GM18507 (cell line): Measurements from ENCODE around the gene GSTP1.
A peak's percentile ranks its signal among the peaks of the same experiment; 100 is the strongest.
"Not testable (repeated sequence)": the region's sequence is repeated elsewhere in the genome, so short reads cannot be mapped to it uniquely, and the experiment has no call there.

Experiments
- DNase-seq: peaks from one replicate; pipeline ENCODE4 v3.0.0; 2011; ENCODE audit warnings: low read depth; ENCODE audit not compliant: insufficient read length; ENCODE audit errors: extremely low spot score
- FAIRE-seq: peaks from 2 replicates; lab custom pipeline; 2011; peaks lifted over from hg19 to GRCh38; lab: Jason Lieb, UNC

Gene GSTP1

GRCh38 chr11:67626131-67626833, 42.7 kb downstream of the GSTP1 start:
- FAIRE-seq, DNase-seq: not testable (repeated sequence)

- FAIRE-seq, result no peak
- DNase-seq, result no peak
Observed at GRCh38 chr11:67626970-67627369, 43.4 kb downstream of the GSTP1 start.

GRCh38 chr11:67627441-67627811, 43.8 kb downstream of the GSTP1 start:
- DNase-seq (no peak), FAIRE-seq (no peak)

GRCh38 chr11:67627812-67628624, 44.4 kb downstream of the GSTP1 start:
- DNase-seq (no peak), FAIRE-seq (no peak)

- no peak for FAIRE-seq
- no peak for DNase-seq
Observed at GRCh38 chr11:67628710-67629385, 45.2 kb downstream of the GSTP1 start.

- DNase-seq, result no peak
- peak; percentile 67 for FAIRE-seq
Observed at GRCh38 chr11:67629386-67630227, 46.0 kb downstream of the GSTP1 start, which contains the start of gene NUDT8. Gene NUDT8 (minus strand): TSS chr11:67629937. CDS start chr11:67629911, 26 bp downstream.

DNA sequence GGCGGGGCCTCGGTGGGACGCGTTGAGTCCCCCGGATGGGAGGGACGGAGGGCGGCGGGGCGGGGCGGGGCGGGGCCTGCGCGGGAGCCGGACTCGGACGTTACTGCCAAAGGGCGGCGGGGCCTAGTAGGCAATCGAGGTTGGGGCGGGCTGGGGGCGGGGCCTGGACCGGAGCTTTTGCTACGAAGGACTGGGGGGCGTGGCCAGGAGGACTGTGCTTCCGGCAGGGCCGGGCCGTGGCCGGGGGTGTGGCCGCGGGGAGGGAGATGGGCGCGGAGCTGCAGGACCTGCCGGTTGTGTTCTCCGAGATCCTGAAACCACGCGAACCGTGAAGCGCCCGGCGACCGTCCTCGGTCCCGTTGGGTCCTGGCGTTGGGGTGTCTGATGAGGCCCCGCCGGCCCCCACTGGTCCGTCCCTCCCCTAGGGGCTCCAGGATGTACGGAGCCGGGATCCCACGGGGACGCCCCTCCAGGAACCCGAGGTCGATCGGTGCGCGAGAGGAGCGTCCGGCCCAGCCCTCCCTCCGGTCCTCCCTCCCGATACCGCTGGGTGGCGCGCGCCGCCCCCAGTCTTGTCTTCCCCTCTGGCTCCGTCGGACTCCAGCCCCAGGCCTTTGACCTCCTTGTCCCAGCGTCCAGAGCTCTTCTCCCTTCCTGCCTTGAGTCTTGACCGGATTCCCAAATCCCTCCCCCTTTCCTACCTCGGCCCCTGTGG, 46.8 kb downstream of the GSTP1 start:
- DNase-seq (peak; percentile 95), FAIRE-seq (peak; percentile 94)

GRCh38 chr11:67630943-67631331, 47.3 kb downstream of the GSTP1 start:
- no peak for DNase-seq
- FAIRE-seq, result no peak

DNA sequence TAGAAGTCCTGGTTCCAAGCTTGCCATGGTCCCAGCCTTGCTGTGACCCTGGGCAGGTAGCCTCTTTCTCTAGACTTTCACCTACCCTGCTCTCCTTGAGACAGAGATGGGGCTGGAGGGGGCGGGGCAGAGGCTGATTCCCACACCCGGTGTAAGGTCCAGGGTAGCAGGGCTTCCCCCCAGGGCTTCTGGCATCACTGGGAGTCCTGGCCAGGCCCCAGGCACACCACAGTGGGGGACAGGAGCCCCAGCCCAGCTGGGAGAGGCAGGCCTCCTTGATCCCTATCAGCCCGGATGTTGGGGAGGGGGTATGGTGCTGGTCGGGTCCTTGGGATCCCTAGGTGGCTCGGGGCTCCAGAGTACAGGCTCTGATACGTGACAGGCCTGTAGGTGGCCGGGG, 47.8 kb downstream of the GSTP1 start:
- DNase-seq (no peak), FAIRE-seq (no peak)

DNA sequence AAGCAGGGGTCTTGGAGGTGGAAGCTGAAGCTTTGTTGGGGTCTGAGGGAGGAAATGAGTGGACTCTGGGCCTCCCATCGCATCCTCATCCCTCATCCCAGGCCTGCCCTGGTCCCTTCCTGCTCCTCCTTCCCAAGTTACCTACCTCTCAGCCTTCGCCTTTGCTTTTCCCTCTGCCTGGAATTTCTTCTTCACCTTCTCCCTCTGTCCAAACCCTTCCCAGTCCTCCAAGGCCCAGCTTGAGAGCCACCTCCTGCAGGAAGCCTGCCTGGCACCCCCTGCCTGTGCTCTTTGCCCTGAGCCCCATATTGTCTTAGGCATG, 48.2 kb downstream of the GSTP1 start:
- no peak for DNase-seq
- no peak for FAIRE-seq

- no peak for DNase-seq
- no peak for FAIRE-seq
Observed at GRCh38 chr11:67632175-67632981, 48.8 kb downstream of the GSTP1 start.

GRCh38 chr11:67632982-67633755, 49.6 kb downstream of the GSTP1 start:
- no peak for FAIRE-seq

GRCh38 chr11:67633758-67634365, 50.2 kb downstream of the GSTP1 start:
- DNase-seq (no peak), FAIRE-seq (no peak)

More at GRCh38 chr11:67632982-67633755, 49.6 kb downstream of the GSTP1 start:
- no peak for DNase-seq

DNA sequence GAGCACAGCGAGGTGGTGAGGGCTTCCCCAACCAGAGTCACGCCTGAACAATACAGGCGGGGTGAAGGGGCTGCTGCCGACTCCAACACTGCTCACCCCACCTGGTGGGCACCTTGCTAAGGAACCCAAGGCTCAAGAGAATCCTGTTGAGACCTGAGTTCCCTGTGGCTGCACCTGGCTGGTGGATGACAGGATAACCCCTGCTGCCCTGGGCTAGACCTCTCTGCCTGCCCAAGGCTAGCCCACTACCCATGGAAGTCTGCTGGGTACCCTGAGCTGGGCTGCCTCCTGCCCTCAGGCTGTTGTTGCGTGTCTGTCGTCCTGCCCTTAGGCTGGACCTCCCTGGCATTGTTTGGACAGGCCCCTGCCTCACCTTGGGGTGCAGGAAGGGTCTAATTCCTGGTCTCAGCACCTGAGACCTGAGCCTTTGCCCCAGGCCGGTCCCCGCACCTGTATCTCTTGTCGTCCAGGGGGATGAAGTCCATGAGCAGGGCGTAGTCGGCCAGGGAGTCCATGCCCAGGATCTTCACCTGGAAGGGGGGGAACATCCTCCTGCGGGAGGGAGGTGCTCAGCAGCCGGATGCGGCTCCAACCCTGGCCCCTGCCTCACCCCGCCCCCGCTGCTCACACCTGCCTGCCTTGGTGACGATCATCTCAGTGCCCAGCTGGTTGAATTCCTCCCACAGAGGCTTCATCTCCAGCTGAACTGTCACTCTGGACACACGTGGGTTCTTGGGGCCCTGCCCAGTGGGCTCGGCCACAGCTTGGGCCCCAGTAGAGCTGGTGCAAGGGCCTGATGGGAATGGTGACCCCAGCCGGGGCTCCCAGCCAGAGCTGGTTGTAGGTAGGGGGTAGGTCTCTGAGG, 51.0 kb downstream of the GSTP1 start:
- FAIRE-seq (no peak), DNase-seq (no peak)

DNA sequence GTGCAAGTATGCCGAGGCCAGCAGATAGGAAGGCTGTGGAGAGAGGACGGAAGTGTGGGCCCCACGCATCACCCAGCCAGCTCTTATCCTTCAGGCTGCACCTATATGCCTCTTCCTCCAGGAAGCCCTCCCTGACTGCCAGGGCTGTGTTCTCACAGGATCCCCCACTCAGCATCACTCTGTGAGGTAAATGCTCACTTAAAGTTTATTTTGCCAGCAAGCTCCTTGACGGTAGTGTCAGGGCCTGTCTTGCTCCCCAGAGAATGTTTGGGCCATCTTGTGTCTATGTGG, 51.6 kb downstream of the GSTP1 start:
- FAIRE-seq (no peak), DNase-seq (no peak)
